ENCODE measurements around the gene CLCN7. TPM values are rescaled to one million over a fixed set of nuclear protein-coding genes. Genes with fewer than 3 reads are reported as not detected.

Gene CLCN7
- polyA plus RNA-seq, 1 donor from 2014 or later = 40.9 TPM

DNA sequence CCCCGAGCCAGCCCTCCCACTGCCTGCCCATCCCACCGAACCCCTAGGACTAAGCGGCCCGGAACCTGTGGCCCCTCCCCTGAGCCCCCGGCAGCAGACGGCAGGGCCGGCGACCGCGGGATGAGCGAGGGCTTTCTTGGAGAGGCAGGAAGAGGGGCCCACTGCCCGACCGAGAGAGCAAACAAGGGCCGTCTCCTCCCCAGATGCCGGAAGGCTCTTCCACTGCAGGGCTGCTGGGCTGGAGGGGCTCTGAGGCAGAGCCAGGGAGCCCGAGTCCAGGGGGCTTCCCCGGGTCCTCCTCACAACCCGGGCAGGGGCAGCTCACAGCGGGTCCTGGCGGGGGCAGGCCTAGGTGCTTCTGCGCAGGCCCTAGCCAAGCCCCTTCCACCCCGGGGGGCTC, 41.1 kb downstream of the CLCN7 start:
- Histone ChIP-seq H3K4me2 (ENCODE audit: low read length) (no peak overlapping the region), H3K9ac (ENCODE audit: low read length) (no peak overlapping the region), H3K27me3 (ENCODE audit: insufficient read depth, low read depth, low read length) (no peaks in the 10 kb centered on the region), H3K36me3 (ENCODE audit: insufficient read depth, low read length) (no peaks in the 10 kb centered on the region), H3F3A (ENCODE audit: insufficient read depth, low read length, poor library complexity, severe bottlenecking) (no peaks in the 10 kb centered on the region), H3K79me2 (replicated peaks; ENCODE audit: insufficient read depth, low read length) (no peaks in the 10 kb centered on the region), H3K4me3 (ENCODE audit: low read length) (no peak overlapping the region), H2AFZ (ENCODE audit: low read depth, low read length) (no peak overlapping the region), H3K27ac (ENCODE audit: low read length) (no peak overlapping the region), H4K20me1 (ENCODE audit: insufficient read depth) (no peaks in the 10 kb centered on the region), H3K9me3 (ENCODE audit: low read length) (no peaks in the 10 kb centered on the region), H3K9me2 (ENCODE audit: insufficient read depth, low read length) (no peaks in the 10 kb centered on the region)
- TF ChIP-seq MXI1 (conservative IDR thresholded peaks at IDR 0.05; ENCODE audit: poor library complexity, severe bottlenecking) (no peak), RAD21 (conservative IDR thresholded peaks at IDR 0.05) (no peak), EP300 (conservative IDR thresholded peaks at IDR 0.05; ENCODE audit: poor library complexity, severe bottlenecking) (no peak), TAF1 (IDR thresholded peaks at IDR 0.05; ENCODE audit: low read depth) (no peak), CTCF (IDR thresholded peaks at IDR 0.05; ENCODE audit: poor library complexity, severe bottlenecking) (no peak), EZH2 (IDR thresholded peaks at IDR 0.05; ENCODE audit: borderline replicate concordance, insufficient read depth, low read length, poor library complexity, severe bottlenecking) (no peak), SMC3 (conservative IDR thresholded peaks at IDR 0.05; ENCODE audit: poor library complexity) (no peak), POLR2AphosphoS5 (IDR thresholded peaks at IDR 0.05) (no peak)
- TF ChIP-seq, protein P1, sequence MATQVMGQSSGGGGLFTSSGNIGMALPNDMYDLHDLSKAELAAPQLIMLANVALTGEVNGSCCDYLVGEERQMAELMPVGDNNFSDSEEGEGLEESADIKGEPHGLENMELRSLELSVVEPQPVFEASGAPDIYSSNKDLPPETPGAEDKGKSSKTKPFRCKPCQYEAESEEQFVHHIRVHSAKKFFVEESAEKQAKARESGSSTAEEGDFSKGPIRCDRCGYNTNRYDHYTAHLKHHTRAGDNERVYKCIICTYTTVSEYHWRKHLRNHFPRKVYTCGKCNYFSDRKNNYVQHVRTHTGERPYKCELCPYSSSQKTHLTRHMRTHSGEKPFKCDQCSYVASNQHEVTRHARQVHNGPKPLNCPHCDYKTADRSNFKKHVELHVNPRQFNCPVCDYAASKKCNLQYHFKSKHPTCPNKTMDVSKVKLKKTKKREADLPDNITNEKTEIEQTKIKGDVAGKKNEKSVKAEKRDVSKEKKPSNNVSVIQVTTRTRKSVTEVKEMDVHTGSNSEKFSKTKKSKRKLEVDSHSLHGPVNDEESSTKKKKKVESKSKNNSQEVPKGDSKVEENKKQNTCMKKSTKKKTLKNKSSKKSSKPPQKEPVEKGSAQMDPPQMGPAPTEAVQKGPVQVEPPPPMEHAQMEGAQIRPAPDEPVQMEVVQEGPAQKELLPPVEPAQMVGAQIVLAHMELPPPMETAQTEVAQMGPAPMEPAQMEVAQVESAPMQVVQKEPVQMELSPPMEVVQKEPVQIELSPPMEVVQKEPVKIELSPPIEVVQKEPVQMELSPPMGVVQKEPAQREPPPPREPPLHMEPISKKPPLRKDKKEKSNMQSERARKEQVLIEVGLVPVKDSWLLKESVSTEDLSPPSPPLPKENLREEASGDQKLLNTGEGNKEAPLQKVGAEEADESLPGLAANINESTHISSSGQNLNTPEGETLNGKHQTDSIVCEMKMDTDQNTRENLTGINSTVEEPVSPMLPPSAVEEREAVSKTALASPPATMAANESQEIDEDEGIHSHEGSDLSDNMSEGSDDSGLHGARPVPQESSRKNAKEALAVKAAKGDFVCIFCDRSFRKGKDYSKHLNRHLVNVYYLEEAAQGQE (IDR thresholded peaks at IDR 0.05; ENCODE audit: borderline replicate concordance) = no peak

DNA sequence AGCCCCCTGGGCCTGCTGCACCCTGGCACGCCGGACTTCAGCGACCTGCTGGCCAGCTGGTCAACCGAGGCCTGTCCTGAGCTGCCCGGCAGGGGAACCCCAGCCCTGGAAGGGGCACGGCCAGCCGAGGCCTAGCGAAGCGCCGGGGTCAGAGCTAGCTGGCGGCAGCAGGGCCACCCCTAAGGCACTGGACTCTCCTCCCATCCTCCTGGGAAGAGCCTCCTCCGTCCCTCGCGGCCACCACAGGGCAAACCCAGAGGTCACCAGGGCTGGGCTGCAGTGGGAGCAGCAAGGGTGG, 41.6 kb downstream of the CLCN7 start:
- H3K9me2 ChIP-seq (ENCODE audit: insufficient read depth, low read length) = no peaks in the 10 kb centered on the region
- no peak overlapping the region for H2AFZ ChIP-seq (ENCODE audit: low read depth, low read length)
- no peak overlapping the region for H3K9ac ChIP-seq (ENCODE audit: low read length)
- H3K79me2 ChIP-seq (replicated peaks; ENCODE audit: insufficient read depth, low read length) = no peaks in the 10 kb centered on the region
- no peaks in the 10 kb centered on the region for H3F3A ChIP-seq (ENCODE audit: insufficient read depth, low read length, poor library complexity, severe bottlenecking)
- no peaks in the 10 kb centered on the region for H4K20me1 ChIP-seq (ENCODE audit: insufficient read depth)
- no peaks in the 10 kb centered on the region for H3K9me3 ChIP-seq (ENCODE audit: low read length)
- TF ChIP-seq EZH2 (IDR thresholded peaks at IDR 0.05; ENCODE audit: borderline replicate concordance, insufficient read depth, low read length, poor library complexity, severe bottlenecking) = no peak
- TF ChIP-seq TAF1 (IDR thresholded peaks at IDR 0.05; ENCODE audit: low read depth) = no peak
- TF ChIP-seq SMC3 (conservative IDR thresholded peaks at IDR 0.05; ENCODE audit: poor library complexity) = no peak
- TF ChIP-seq POLR2AphosphoS5 (IDR thresholded peaks at IDR 0.05) = no peak
- H3K36me3 ChIP-seq (ENCODE audit: insufficient read depth, low read length) = no peaks in the 10 kb centered on the region
- no peak overlapping the region for H3K4me2 ChIP-seq (ENCODE audit: low read length)
- no peak overlapping the region for H3K4me3 ChIP-seq (ENCODE audit: low read length)
- no peak overlapping the region for H3K27ac ChIP-seq (ENCODE audit: low read length)
- H3K27me3 ChIP-seq (ENCODE audit: insufficient read depth, low read depth, low read length) = no peaks in the 10 kb centered on the region
